H1 (cell line): ENCODE data around the gene SCN10A.

Experiments
- BRCA1 ChIP-seq: IDR thresholded peaks from 2 replicates; pipeline ENCODE4 v1.6.1; 2012; ENCODE audit warnings: low read depth, low read length, improper control_type of control experiment
- CTCF ChIP-seq, 3 experiments: IDR thresholded peaks; 1 replicate in 2 of 3; 2 replicates in 1 of 3; pipeline versions ENCODE4 v1.5.1 to v1.6.1; 2011; ENCODE audit warnings: low read length in 3 of 3, mild to moderate bottlenecking in 3 of 3, inconsistent platforms in 2 of 3, low read depth in 1 of 3, moderate library complexity in 1 of 3; ENCODE audit not compliant: insufficient read depth in 1 of 3; ENCODE audit errors: control extremely low read depth in 1 of 3
- EP300 ChIP-seq, 2 experiments: IDR thresholded peaks; 1 replicate in 1 of 2; 2 replicates in 1 of 2; pipeline ENCODE4 v1.6.1; 2011 to 2012; ENCODE audit warnings: low read depth in 2 of 2, low read length in 2 of 2, mild to moderate bottlenecking in 2 of 2, borderline replicate concordance in 1 of 2, inconsistent platforms in 1 of 2, moderate library complexity in 1 of 2
- MAX ChIP-seq: IDR thresholded peaks from 2 replicates; pipeline ENCODE4 v1.6.1; 2012; ENCODE audit warnings: inconsistent platforms
- PHF8 ChIP-seq: fragments of 200-600 bp; sonication (generic); conservative IDR thresholded peaks from 2 replicates; pipeline ENCODE4 v1.7.1; 2012; ENCODE audit warnings: low read depth, mild to moderate bottlenecking, inconsistent platforms, low read length, moderate library complexity
- POLR2A ChIP-seq, 2 experiments: IDR thresholded peaks; 1 replicate in 1 of 2; 2 replicates in 1 of 2; pipeline ENCODE4 v1.6.1; 2011; ENCODE audit warnings: low read depth in 2 of 2, low read length in 2 of 2, mild to moderate bottlenecking in 2 of 2; ENCODE audit errors: control extremely low read depth in 1 of 2
- SP1 ChIP-seq: IDR thresholded peaks from 2 replicates; pipeline ENCODE4 v1.6.1; 2011; ENCODE audit warnings: low read depth, low read length
- TAF1 ChIP-seq: IDR thresholded peaks from 2 replicates; pipeline ENCODE4 v1.6.1; 2011; ENCODE audit warnings: mild to moderate bottlenecking, low read depth, low read length
- TCF12 ChIP-seq: IDR thresholded peaks from 2 replicates; pipeline ENCODE4 v1.6.1; 2011; ENCODE audit warnings: low read depth, mild to moderate bottlenecking, low read length
- ZNF274 ChIP-seq: IDR thresholded peaks from 2 replicates; pipeline ENCODE4 v1.7.0; 2012; ENCODE audit warnings: low read length, borderline replicate concordance; ENCODE audit errors: extremely low read depth

- no peak for TF ChIP-seq EP300 (IDR thresholded peaks at IDR 0.05; ENCODE audit: borderline replicate concordance in 1 of 2, low read depth in 2 of 2, low read length in 2 of 2)
- TF ChIP-seq CTCF (IDR thresholded peaks at IDR 0.05; ENCODE audit: control extremely low read depth in 1 of 3, insufficient read depth in 1 of 3, low read depth in 1 of 3, low read length in 3 of 3): no peak
- TF ChIP-seq ZNF274: no peak
- TF ChIP-seq POLR2A (IDR thresholded peaks at IDR 0.05; ENCODE audit: control extremely low read depth in 1 of 2, low read depth in 2 of 2, low read length in 2 of 2): no peak
- TF ChIP-seq MAX: no peak
- no peak for TF ChIP-seq SP1
- no peak for TF ChIP-seq TCF12
- TF ChIP-seq PHF8: no peak
- TF ChIP-seq BRCA1: no peak
- TF ChIP-seq TAF1: no peak
These were observed 8.3 kb upstream of the SCN10A start for GRCh38 chr3:38824349-38824748.
